Vagina (tissue), 2 donors: ENCODE measurements around the gene HSF5. TPM values are rescaled to one million over a fixed set of nuclear protein-coding genes. Genes with fewer than 3 reads are reported as not detected.

Experiments used
- DNase-seq, 2 donors: peaks; one replicate each; pipeline ENCODE4 v3.0.0-alpha.2; 2017; ENCODE audit errors: extremely low spot score in 2 of 2
- H3K27ac ChIP-seq: fragments of 200-600 bp; sonication (generic); one replicate; pipeline ENCODE4 v1.5.1; 2019
- H3K27me3 ChIP-seq: fragments of 200-600 bp; sonication (generic); one replicate; pipeline ENCODE4 v1.5.1; 2019
- H3K36me3 ChIP-seq, 2 donors: fragments of 200-600 bp; sonication (generic); one replicate each; pipeline ENCODE4 v1.5.1; 2017 to 2019
- H3K4me1 ChIP-seq: fragments of 200-600 bp; sonication (generic); one replicate; pipeline ENCODE4 v1.5.1; 2019
- H3K4me3 ChIP-seq, 2 donors: fragments of 200-600 bp; sonication (generic); 1 replicate in 1 of 2; 2 replicates in 1 of 2; pipeline ENCODE4 v1.5.1; 2016 to 2019
- H3K9me3 ChIP-seq: fragments of 200-600 bp; sonication (generic); one replicate; pipeline ENCODE4 v1.5.1; 2019
- CTCF ChIP-seq, 3 experiments: fragments of 450-650 bp in 2 of 3; fragments of 200-600 bp in 1 of 3; sonication (generic) in 1 of 3; IDR thresholded peaks; one replicate each; pipeline ENCODE4 v1.5.1; 2017 to 2019; ENCODE audit warnings: antibody characterized with exemption in 3 of 3, mild to moderate bottlenecking in 2 of 3, moderate library complexity in 2 of 3
- POLR2A ChIP-seq, 2 donors: fragments of 450-650 bp; IDR thresholded peaks; one replicate each; pipeline ENCODE4 v1.6.1; 2017; ENCODE audit warnings: antibody characterized with exemption in 2 of 2, mild to moderate bottlenecking in 2 of 2, moderate library complexity in 2 of 2
- POLR2AphosphoS5 ChIP-seq, 2 donors: sonication (generic); formaldehyde crosslinking; IDR thresholded peaks; one replicate each; pipeline ENCODE4 v1.9.0; 2017; ENCODE audit warnings: antibody characterized with exemption in 2 of 2, mild to moderate bottlenecking in 2 of 2, low read depth in 1 of 2; ENCODE audit not compliant: insufficient read depth in 1 of 2
- intact Hi-C: fragments of 100-400 bp; cut with DNase I; formaldehyde crosslinking; loops from one replicate; pipeline ENCODE4 v1.15.1; 2023
- total RNA-seq: library from RNA; depleted of rRNA; stranded (reverse); fragments of >200 nt; gene quantifications from one replicate; pipeline ENCODE4 v1.2.3, GENCODE V29; 2016

HSF5 gene
- total RNA-seq, 1 donor from 2014 or later = 0.25 TPM

- Histone ChIP-seq H3K36me3 (no peaks in the 10 kb centered on the region), H3K27me3 (no peaks in the 10 kb centered on the region), H3K4me3 (no peak overlapping the region), H3K9me3 (no peaks in the 10 kb centered on the region), H3K4me1 (no peaks in the 10 kb centered on the region), H3K27ac (no peak overlapping the region)
- DNase-seq = no peak
- TF ChIP-seq POLR2A (IDR thresholded peaks at IDR 0.05) (no peak), POLR2AphosphoS5 (IDR thresholded peaks at IDR 0.05; ENCODE audit: insufficient read depth in 1 of 2, low read depth in 1 of 2) (no peak), CTCF (IDR thresholded peaks at IDR 0.05) (no peak)
- intact Hi-C loops = no loop called here
These were observed 11.4 kb downstream of the HSF5 start for GRCh38 chr17:58476812-58477211.

GRCh38 chr17:58475985-58476384, 12.2 kb downstream of the HSF5 start:
- Histone ChIP-seq H3K4me1 (no peaks in the 10 kb centered on the region), H3K4me3 (no peak overlapping the region), H3K27ac (no peak overlapping the region), H3K36me3 (no peaks in the 10 kb centered on the region), H3K27me3 (no peaks in the 10 kb centered on the region), H3K9me3 (no peaks in the 10 kb centered on the region)
- TF ChIP-seq POLR2A (IDR thresholded peaks at IDR 0.05) (no peak), POLR2AphosphoS5 (IDR thresholded peaks at IDR 0.05; ENCODE audit: insufficient read depth in 1 of 2, low read depth in 1 of 2) (no peak), CTCF (IDR thresholded peaks at IDR 0.05) (no peak)
- no peak for DNase-seq
- intact Hi-C loops = no loop called here

GRCh38 chr17:58470356-58470755, 17.9 kb downstream of the HSF5 start:
- TF ChIP-seq CTCF (IDR thresholded peaks at IDR 0.05) (no peak), POLR2AphosphoS5 (IDR thresholded peaks at IDR 0.05; ENCODE audit: insufficient read depth in 1 of 2, low read depth in 1 of 2) (no peak), POLR2A (IDR thresholded peaks at IDR 0.05) (no peak)
- no peaks in the 10 kb centered on the region for H3K9me3 ChIP-seq
- H3K36me3 ChIP-seq = no peaks in the 10 kb centered on the region
- intact Hi-C loops = no loop called here
- no peaks in the 10 kb centered on the region for H3K4me1 ChIP-seq
- H3K27ac ChIP-seq = no peak overlapping the region
- H3K27me3 ChIP-seq = no peaks in the 10 kb centered on the region
- DNase-seq = no peak
- no peak overlapping the region for H3K4me3 ChIP-seq

- Histone ChIP-seq H3K36me3 (no peaks in the 10 kb centered on the region), H3K9me3 (no peaks in the 10 kb centered on the region), H3K4me1 (no peaks in the 10 kb centered on the region), H3K4me3 (no peak overlapping the region), H3K27me3 (no peaks in the 10 kb centered on the region), H3K27ac (no peak overlapping the region)
- intact Hi-C loops = no loop called here
- TF ChIP-seq POLR2A (IDR thresholded peaks at IDR 0.05) (no peak), POLR2AphosphoS5 (IDR thresholded peaks at IDR 0.05; ENCODE audit: insufficient read depth in 1 of 2, low read depth in 1 of 2) (no peak), CTCF (IDR thresholded peaks at IDR 0.05) (no peak)
- DNase-seq = no peak
These were observed 19.3 kb downstream of the HSF5 start for GRCh38 chr17:58468944-58469343.

GRCh38 chr17:58455491-58455890, 32.7 kb downstream of the HSF5 start:
- intact Hi-C loops = no loop called here
- Histone ChIP-seq H3K4me3 (no peak overlapping the region), H3K27ac (no peak overlapping the region), H3K9me3 (no peaks in the 10 kb centered on the region), H3K36me3 (no peaks in the 10 kb centered on the region), H3K27me3 (no peaks in the 10 kb centered on the region), H3K4me1 (no peaks in the 10 kb centered on the region)
- TF ChIP-seq POLR2A (IDR thresholded peaks at IDR 0.05) (no peak), CTCF (IDR thresholded peaks at IDR 0.05) (no peak), POLR2AphosphoS5 (IDR thresholded peaks at IDR 0.05; ENCODE audit: insufficient read depth in 1 of 2, low read depth in 1 of 2) (no peak)
- no peak for DNase-seq
